Daoy (cell line): Measurements from ENCODE around the gene ELL2. TPM values are rescaled to one million over a fixed set of nuclear protein-coding genes. Genes with fewer than 3 reads are reported as not detected.
A peak's percentile ranks its signal among the peaks of the same experiment; 100 is the strongest.

Source experiments
- DNase-seq: peaks from one replicate; pipeline ENCODE4 v3.0.0-alpha.2; 2015; ENCODE audit warnings: low read depth
- total RNA-seq: library from RNA; depleted of rRNA; stranded (reverse); fragments of >200 nt; shearing (Covaris generic); gene quantifications from 2 replicates; pipeline ENCODE4 v1.2.3, GENCODE V29; 2014

Gene ELL2
- total RNA-seq, 1 experiment from 2014 or later, result 29.9 TPM

DNA sequence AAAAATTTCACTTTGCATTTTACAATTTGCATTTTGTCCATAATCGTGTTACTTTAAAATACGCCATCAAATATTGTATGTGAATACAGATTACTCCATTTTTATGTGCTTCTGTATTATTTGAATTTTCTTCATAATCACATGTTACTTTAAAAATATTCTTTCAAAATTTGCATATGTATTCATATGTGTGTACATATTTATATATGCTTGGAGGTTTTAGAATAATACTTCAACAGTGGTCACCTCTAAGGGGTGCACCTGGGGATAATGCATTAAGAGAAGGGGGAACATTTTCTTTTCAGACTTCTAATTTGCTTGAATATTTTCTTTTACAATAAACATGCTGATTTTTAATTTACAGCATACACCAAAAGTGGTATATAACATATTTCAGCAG is 21.9 kb upstream of the ELL2 start:
- no peak for DNase-seq

GRCh38 chr5:95983080-95983479 is 21.4 kb upstream of the ELL2 start:
- no peak for DNase-seq

- DNase-seq, result no peak
Observed at GRCh38 chr5:95976606-95977005, 15.0 kb upstream of the ELL2 start.

GRCh38 chr5:95975703-95976102 is 14.1 kb upstream of the ELL2 start:
- no peak for DNase-seq

- peak; percentile 89 for DNase-seq
Observed at GRCh38 chr5:95973793-95974325, 12.2 kb upstream of the ELL2 start.

GRCh38 chr5:95972196-95972595 is 10.5 kb upstream of the ELL2 start:
- no peak for DNase-seq

DNA sequence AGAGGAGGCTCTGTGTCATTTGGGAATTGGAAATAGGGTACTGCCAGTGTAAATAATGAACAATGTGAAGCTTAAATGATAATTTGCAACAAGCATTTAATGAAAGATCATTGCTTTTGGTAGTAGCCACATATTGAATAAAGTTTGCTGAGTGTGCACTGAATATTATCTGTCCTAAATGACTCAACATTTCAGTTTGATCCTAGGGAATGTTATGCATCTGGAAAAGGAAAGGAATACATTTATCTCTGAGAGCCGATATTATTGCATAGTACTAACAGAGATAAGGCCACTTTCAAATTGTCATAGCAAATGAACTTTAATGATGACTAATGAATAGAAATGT is 8.7 kb upstream of the ELL2 start:
- no peak for DNase-seq

DNA sequence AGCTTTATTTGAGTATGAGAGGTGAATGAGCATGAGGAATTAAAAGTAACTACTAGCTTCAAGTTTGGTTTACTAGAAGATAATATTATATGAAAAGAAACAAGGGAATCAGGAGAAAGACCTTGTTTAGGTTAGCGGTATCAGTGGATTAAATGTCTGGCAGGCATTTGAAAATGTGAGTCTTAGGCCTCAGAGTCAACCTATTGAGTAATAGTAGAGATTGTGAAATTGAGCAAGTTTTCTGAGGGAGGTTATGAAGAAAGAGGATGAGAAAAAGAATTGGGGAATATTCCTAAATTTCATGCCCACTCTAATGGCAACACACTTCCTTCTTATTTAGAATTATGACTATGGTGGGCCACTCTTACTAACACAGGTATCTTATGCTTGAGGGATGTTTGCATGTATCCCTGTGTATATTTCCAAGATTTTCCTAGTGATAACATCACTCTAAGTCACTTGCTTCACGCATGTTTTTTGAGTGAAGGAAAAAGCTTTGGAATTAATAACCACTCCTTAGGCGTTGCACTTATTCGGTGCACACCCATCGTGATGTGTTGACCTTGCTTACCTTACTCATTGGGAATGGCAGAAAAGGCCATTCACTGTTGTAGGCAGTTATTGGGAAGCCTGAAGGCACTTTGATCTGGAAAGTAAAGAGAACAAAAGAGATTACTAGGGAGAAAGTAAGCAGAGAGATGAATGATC is 8.2 kb upstream of the ELL2 start:
- no peak for DNase-seq

- no peak for DNase-seq
Observed at GRCh38 chr5:95969055-95969454, 7.4 kb upstream of the ELL2 start.

GRCh38 chr5:95967236-95967635 is 5.6 kb upstream of the ELL2 start:
- DNase-seq, result no peak

DNA sequence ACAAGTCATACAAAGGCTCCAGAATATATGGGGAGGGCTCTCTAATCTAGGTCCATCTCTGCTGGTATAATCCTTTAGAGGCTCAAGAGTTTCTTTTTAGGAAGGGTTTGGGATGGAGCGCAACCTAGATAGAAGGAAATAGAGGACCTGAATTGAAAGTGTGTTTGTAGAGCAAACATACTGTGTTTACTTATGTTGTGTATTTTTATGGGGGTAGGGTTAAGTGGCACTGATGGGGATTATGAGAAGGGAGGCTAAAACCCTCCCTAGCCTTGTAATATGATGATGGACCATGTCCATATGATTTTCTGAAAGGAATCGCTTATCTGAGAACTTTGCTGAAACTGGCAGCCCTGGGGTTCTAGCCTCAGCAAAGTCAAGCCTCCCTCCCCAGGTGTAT is 4.4 kb upstream of the ELL2 start:
- no peak for DNase-seq

DNA sequence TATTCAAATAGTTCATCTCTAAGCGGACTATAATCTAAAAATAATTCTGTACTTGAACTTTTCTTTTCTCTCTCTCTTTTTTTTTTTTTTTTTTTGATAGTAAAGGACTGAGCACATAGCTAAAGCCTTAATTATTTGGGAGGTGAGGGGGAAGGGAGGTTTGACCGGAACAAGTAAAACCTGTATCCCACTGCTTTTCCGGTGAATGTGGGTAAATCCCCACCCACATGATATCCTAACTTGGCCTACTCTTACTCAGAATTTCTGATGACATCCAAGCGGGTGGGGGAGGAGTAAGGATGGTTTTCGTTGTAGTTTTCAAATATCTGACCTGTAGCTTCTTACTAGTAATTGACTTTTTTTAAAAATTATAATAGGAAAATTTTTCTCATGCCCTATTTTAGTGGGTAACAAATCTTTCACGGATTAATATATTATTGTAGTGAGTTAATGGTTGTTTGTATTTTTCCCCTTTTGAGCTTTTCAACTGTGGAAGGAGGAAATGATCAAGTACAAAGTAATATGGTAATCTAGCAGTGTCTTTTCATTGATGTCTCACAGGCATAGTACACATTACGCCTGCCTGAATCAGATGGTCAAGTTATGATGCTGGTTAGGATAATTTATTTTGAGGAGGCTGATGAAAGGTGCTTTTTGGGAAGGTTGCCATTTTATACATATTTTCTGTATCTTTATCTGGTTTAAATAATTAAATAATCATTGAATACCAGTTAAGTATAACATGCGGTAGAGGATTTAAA is 2.2 kb upstream of the ELL2 start:
- DNase-seq, result peak; percentile 45

- peak; percentile 10 for DNase-seq
Observed at GRCh38 chr5:95962785-95963184, 1.1 kb upstream of the ELL2 start.

- no peak for DNase-seq
Observed at GRCh38 chr5:95962475-95962773, 773 bp upstream of the ELL2 start.

GRCh38 chr5:95960667-95961616 is 709 bp downstream of the ELL2 start:
- peak; percentile 92 for DNase-seq

DNA sequence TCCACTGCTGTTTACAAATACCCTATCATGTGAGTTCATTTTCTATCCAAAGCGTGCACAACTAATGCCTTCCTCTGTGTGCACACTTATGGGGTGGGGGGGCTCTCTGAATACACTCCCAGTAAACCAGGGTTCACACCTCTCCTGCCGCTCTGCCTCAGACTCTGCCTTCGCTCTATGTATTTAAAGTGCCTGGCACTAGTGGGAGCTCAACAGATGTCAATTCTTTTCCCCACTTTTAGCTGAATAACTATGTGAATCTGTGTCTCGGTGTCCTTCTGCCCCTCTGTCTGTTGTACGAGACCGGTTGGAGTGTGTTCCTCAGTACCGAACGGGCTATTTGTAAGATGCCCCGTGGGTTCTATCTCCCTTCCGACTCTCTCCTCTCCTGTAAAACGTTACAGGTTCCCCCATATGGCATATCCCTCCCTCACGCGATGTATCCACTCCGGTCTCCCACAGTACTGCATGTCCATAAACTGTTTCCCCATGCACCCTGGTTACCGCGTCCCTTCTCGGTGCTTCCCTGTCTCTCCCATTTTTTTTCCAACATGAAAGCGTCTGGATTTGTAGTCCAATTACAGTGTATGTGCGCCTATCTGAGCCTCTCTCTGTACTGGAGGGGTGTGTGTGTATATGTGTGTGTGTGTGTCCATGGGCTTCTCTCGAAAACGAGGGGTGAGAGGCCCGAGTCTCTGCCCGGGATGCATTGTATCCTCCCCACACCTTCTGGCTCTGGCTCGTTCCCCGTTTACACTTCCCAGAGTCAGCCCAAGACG is 1.6 kb downstream of the ELL2 start:
- peak; percentile 40 for DNase-seq

GRCh38 chr5:95959051-95959887 is 2.4 kb downstream of the ELL2 start:
- peak; percentile 5 for DNase-seq

GRCh38 chr5:95958310-95959014 is 3.2 kb downstream of the ELL2 start:
- peak; percentile 39 for DNase-seq

DNA sequence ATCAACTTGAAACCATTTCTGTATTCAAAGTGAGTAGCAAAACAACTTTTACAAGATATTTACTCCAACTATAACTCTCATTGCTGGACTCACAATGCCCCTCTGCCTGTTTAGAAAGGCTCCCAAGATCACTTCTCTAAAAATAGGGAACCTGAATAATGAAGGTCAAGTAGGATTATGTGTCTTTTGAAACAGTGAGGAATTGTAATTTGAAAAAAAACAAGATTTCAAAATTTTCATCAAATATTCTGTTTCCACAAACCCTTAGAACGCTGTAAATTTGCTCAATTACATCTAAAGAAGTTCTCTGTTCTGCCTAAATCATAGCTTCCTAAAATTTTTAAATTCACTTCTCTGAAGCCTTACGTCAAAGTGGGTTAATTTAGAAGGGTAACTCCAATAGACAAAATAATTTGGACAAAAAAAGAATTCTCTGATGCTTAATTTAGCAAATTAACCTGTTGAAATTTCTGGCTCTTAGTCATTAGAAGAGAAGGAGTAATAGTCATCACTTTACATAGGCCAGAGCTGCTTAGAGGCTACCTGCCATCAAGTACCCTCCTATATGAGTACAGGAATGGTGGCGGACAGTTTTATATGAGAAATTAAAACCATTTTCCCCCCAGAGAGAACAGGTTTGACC is 4.0 kb downstream of the ELL2 start:
- no peak for DNase-seq
